GM10248 (cell line): ENCODE data around the gene CNTN6.

ENCODE experiments used
- CTCF ChIA-PET: fragments of 300-600 bp; sonication (Branson Sonifier 250); formaldehyde crosslinking; extraction: SDS; loops from one replicate; lab custom pipeline; 2021; ENCODE audit warnings: antibody characterized with exemption; lab: Yijun Ruan, JAX
- POLR2A ChIA-PET: fragments of 350-650 bp; sonication (Branson Sonifier 250); formaldehyde crosslinking; extraction: SDS; loops from one replicate; lab custom pipeline; 2020; ENCODE audit warnings: antibody characterized with exemption; lab: Yijun Ruan, JAX
- DNase-seq: peaks from one replicate; pipeline ENCODE4 v3.0.0; 2012; ENCODE audit errors: extremely low spot score
- CTCF ChIP-seq: IDR thresholded peaks from 2 replicates; pipeline ENCODE4 v1.5.1; 2012; ENCODE audit warnings: mild to moderate bottlenecking, low read depth; ENCODE audit errors: extremely low read depth, missing control alignments, control extremely low read depth

Gene CNTN6

GRCh38 chr3:1207904-1208303 lies 115.1 kb downstream of the CNTN6 start:
- TF ChIP-seq CTCF: no peak
- ChIA-PET CTCF (interaction anchor here (1.5 to 1.7 kb wide), 2 partner anchors 11 to 27 kb away, joined by 3 to 4 read pairs; no protein-coding TSS in a partner anchor), POLR2A (no interaction called here)
- no peak for DNase-seq

DNA sequence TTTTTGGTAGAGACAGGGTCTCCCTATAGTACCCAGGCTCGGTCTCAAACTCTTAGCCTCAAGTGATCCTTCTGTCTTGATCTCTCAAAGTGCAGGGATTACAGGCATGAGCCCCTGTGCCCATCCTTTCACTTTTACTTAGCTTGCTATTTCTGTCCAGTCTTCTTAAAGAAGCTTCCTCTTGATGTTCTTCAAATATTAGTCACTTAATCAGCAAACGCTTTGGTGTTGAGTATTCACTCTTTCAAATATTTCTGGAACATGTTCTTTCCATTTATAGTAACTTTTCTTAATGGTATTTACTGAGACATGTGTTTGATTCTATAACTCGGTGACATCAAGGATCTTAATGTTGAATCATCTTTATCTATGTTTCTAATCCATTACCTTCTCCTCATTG lies 122.1 kb downstream of the CNTN6 start:
- no peak for TF ChIP-seq CTCF
- POLR2A ChIA-PET: no interaction called here
- DNase-seq: no peak
- CTCF ChIA-PET: no interaction called here

DNA sequence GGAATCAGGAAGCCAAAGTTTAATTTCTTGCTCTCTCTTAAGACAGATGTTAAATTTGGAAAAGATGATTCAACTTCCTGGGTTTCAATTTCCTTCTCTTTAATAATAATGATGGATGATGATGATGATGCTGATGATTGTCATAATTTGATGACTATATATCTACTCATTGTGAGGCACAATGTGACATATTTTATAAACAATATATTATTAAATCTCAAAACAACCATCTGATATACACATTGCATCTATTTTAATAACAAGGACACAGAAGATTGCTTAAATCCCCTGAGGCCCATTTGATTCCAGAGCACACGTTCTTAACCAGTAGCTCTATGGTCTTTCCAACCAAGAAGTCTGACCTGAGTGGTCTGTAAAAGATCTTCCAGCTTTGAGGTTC lies 124.0 kb downstream of the CNTN6 start:
- TF ChIP-seq CTCF: no peak
- no peak for DNase-seq
- POLR2A ChIA-PET: no interaction called here
- CTCF ChIA-PET: no interaction called here

DNA sequence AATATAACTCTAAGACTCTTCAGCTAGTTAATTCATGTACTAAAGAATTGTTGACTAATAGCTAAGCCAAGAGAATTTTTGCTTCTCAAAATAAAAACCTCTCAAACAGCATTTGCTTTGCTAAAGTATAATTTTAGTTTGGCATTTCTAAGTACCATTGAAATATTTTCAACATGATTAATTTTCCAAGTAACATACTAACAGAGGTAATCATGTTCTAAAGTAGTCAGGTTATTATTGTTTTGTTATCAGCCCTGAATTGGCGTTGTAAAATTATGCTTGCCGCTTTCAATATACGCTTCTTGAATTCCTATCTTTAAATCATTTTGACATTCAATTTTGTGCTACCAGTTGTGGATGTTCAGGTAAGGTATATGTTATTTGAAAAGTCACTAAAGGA lies 134.3 kb downstream of the CNTN6 start:
- no peak for DNase-seq
- CTCF ChIA-PET: no interaction called here

DNA sequence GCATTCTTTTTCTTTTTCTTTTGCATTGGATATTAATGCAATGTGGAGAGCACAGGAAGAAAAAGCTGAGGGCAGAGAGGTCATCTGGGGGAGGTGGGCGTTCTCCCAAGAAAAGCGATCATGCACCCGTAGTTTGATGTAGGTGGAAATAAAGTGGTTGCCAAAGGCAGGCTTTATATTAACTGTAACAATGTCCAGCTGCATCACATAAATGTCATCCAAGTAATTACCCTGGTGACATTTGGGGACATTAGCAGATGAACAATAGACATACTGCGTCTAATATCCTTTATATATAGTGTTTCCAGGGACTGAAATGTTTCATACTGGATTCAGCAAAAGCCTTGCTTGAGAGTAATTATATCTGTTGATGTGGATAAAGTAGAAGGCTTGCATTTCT lies 135.5 kb downstream of the CNTN6 start:
- no peak for TF ChIP-seq CTCF
- DNase-seq: no peak
- POLR2A ChIA-PET: no interaction called here
- CTCF ChIA-PET: no interaction called here

More for the DNA sequence above, 134.3 kb downstream of the CNTN6 start:
- POLR2A ChIA-PET: no interaction called here
- no peak for TF ChIP-seq CTCF

DNA sequence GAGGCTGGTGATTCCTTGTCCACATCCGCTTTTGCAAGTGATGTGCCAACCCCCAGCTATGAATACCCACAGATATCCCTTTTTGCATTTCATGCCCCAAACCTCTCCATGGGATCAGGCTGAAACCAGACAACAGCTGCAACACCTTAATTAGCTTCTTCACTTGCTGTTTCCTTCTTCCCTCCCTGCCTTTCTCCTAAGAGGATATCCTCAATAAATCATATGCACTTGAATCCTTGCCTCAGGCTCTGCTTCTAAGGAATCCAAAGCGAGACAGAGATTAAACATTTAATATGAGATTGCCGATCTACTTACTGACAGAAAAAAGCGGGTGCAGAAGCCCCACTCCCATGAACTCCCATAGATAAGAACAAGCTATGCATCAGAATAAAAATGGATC lies 138.1 kb downstream of the CNTN6 start:
- no peak for TF ChIP-seq CTCF

DNA sequence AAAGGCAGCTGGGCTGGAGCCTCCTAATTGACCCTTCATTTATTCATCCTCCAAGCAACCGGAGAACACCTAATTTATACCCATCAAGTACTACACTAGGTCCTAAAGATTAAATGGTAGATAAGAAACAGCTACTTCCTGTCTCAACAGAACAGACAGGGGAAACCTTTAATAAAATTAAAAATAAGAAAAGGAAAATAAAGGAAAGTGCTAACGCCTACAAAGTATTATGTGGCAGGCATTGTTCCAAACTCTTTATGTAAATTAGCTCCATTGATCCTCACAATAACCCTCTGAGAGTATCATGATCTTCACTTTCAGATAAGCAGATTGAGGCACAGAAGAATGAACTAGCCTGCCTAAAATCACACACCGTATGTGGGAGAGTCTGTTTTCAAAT lies 139.5 kb downstream of the CNTN6 start:
- CTCF ChIA-PET: interaction anchor here (1.1 to 1.6 kb wide), 4 partner anchors 11 to 62 kb away, joined by 3 to 5 read pairs (median 4); no protein-coding TSS in a partner anchor
- TF ChIP-seq CTCF: no peak
- no peak for DNase-seq
- POLR2A ChIA-PET: no interaction called here

More for the DNA sequence above, 138.1 kb downstream of the CNTN6 start:
- no peak for DNase-seq
- ChIA-PET CTCF (interaction anchor here (1.2 to 1.6 kb wide), 2 partner anchors 18 to 60 kb away, joined by 3 to 4 read pairs; no protein-coding TSS in a partner anchor), POLR2A (no interaction called here)
